ENCODE measurements around the gene CLEC3B.

CLEC3B gene

GRCh38 chr3:45021524-45022297, 4.4 kb upstream of the CLEC3B start:
- DNase-seq (ENCODE audit: low read depth): no peak
- no peak overlapping the region for H3K4me3 ChIP-seq (ENCODE audit: low read length)
- TF ChIP-seq CTCF (IDR thresholded peaks at IDR 0.05; ENCODE audit: insufficient read depth, low read depth, low read length, missing control alignments): no peak

GRCh38 chr3:45023675-45024074, 2.4 kb upstream of the CLEC3B start:
- no peak for TF ChIP-seq CTCF (IDR thresholded peaks at IDR 0.05; ENCODE audit: insufficient read depth, low read depth, low read length, missing control alignments)
- no peak for DNase-seq (ENCODE audit: low read depth)
- no peak overlapping the region for H3K4me3 ChIP-seq (ENCODE audit: low read length)

- no peak overlapping the region for H3K4me3 ChIP-seq (ENCODE audit: low read length)
- DNase-seq (ENCODE audit: low read depth): no peak
- no peak for TF ChIP-seq CTCF (IDR thresholded peaks at IDR 0.05; ENCODE audit: insufficient read depth, low read depth, low read length, missing control alignments)
Measured at GRCh38 chr3:45024542-45025255, 1.4 kb upstream of the CLEC3B start.

GRCh38 chr3:45026957-45027356, 854 bp downstream of the CLEC3B start:
- DNase-seq (ENCODE audit: low read depth): peak; percentile 26
- TF ChIP-seq CTCF (IDR thresholded peaks at IDR 0.05; ENCODE audit: insufficient read depth, low read depth, low read length, missing control alignments): no peak
- H3K4me3 ChIP-seq (ENCODE audit: low read length): no peak overlapping the region

- DNase-seq (ENCODE audit: low read depth): no peak
- no peak for TF ChIP-seq CTCF (IDR thresholded peaks at IDR 0.05; ENCODE audit: insufficient read depth, low read depth, low read length, missing control alignments)
- H3K4me3 ChIP-seq (ENCODE audit: low read length): no peak overlapping the region
Measured at GRCh38 chr3:45027441-45027840, 1.3 kb downstream of the CLEC3B start.

GRCh38 chr3:45029216-45029615, 3.1 kb downstream of the CLEC3B start:
- TF ChIP-seq CTCF (IDR thresholded peaks at IDR 0.05; ENCODE audit: insufficient read depth, low read depth, low read length, missing control alignments): no peak
- H3K4me3 ChIP-seq (ENCODE audit: low read length): no peak overlapping the region
- DNase-seq (ENCODE audit: low read depth): peak; percentile 7
